Endothelial cell (in vitro differentiated cells): Measurements from ENCODE around the gene SF3A1. TPM values are rescaled to one million over a fixed set of nuclear protein-coding genes. Genes with fewer than 3 reads are reported as not detected.
"Not testable (repeated sequence)": the region's sequence is repeated elsewhere in the genome, so short reads cannot be mapped to it uniquely, and the experiment has no call there.

Experiments used
- DNase-seq: peaks from one replicate; pipeline ENCODE4 v3.0.0; 2021; ENCODE audit warnings: low spot score
- H3K27ac Mint-ChIP-seq: one replicate; pipeline ENCODE4 v1.8.0; 2021; ENCODE audit warnings: mixed read lengths, inconsistent platforms; ENCODE audit not compliant: unreplicated experiment
- H3K27me3 Mint-ChIP-seq: one replicate; pipeline ENCODE4 v1.8.0; 2021; ENCODE audit warnings: mild to moderate bottlenecking, moderate library complexity, mixed read lengths, inconsistent platforms; ENCODE audit not compliant: unreplicated experiment
- H3K36me3 Mint-ChIP-seq: one replicate; pipeline ENCODE4 v1.8.0; 2021; ENCODE audit warnings: mild to moderate bottlenecking, low read depth, mixed read lengths, inconsistent platforms; ENCODE audit not compliant: unreplicated experiment
- H3K4me1 Mint-ChIP-seq: one replicate; pipeline ENCODE4 v1.8.0; 2021; ENCODE audit warnings: mild to moderate bottlenecking, mixed read lengths, inconsistent platforms; ENCODE audit not compliant: unreplicated experiment
- H3K4me3 Mint-ChIP-seq: one replicate; pipeline ENCODE4 v1.8.0; 2021; ENCODE audit warnings: mild to moderate bottlenecking, mixed read lengths, inconsistent platforms; ENCODE audit not compliant: unreplicated experiment
- H3K9me3 Mint-ChIP-seq: one replicate; pipeline ENCODE4 v1.8.0; 2021; ENCODE audit warnings: mixed read lengths, inconsistent platforms; ENCODE audit not compliant: unreplicated experiment
- CTCF ChIP-seq: fragments of 200-600 bp; sonication (generic); IDR thresholded peaks from one replicate; pipeline ENCODE4 v1.5.0; 2021; ENCODE audit warnings: antibody characterized with exemption; ENCODE audit not compliant: unreplicated experiment
- total RNA-seq: library from RNA; stranded (reverse); fragmentation: NEBNext Ultra II Directional; extraction: Animal tissue kit (Norgen Biotek cat#: 25700); gene quantifications from one replicate; pipeline ENCODE4 v1.2.1, GENCODE V29; 2021; ENCODE audit not compliant: unreplicated experiment

SF3A1 gene
- total RNA-seq, 1 donor from 2014 or later = 139 TPM

DNA sequence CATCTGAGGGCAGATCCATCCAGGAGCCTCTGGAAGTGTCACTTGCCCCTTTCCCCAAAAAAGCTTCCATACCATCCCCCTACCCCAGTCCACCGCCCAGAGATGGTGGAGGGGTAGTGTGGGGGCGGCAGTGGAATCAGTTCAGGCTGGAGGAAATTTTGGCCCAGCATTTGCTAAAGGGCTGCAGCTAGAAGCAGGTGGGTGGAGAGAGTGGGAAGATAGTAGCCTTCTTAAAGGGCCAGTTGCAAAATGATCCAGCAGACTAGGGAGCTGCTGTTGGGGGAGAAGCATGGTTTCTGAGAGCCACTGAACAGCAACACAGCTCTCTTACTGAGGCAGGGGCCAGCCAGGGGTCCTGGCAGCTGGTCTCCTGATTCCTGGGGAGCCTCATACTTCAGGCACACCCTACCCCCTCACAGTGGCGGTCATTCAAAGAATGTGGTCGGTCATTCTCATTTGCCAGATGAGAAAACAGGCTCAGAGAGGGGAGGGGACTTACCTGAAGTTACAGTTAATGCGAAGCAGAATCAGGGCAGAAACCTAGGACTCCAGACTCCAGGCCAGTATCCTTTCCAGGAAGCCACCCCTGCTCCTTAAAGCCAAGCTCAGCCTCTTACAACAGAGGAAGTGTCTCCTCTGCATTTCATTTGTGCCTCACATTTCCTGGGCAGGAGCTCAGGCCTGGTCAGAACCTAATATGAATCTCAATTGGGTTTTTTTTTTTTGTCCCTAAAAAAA, 45.5 kb upstream of the SF3A1 start:
- Mint-ChIP-seq H3K36me3 (no peaks in the 10 kb centered on the region), H3K4me3 (no peak overlapping the region), H3K27ac (no peak overlapping the region), H3K9me3 (no peaks in the 10 kb centered on the region), H3K4me1 (peaks cover 15% of the 10 kb centered on the region), H3K27me3 (peaks cover 13% of the 10 kb centered on the region)
- no peak for DNase-seq
- no peak for TF ChIP-seq CTCF

DNA sequence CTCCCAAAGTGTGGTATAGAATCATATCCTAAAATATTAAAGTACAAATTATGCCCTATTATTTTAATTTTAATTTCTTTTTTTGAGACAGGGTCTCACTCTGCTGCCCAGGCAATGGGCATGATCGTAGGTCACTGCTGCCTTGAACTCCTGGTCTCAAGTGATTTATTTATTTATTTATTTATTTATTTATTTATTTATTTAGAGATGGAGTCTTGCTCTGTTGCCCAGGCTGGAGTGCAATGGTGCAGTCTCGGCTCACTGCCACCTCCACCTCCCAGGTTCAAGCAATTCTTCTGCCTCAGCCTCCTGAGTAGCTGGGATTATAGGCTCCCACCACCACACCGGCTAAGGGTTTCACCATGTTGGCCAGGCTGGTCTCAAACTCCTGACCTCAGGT, 44.3 kb upstream of the SF3A1 start:
- peaks cover 14% of the 10 kb centered on the region for H3K27me3 Mint-ChIP-seq
- DNase-seq, H3K9me3 Mint-ChIP-seq, H3K4me3 Mint-ChIP-seq, H3K36me3 Mint-ChIP-seq, H3K27ac Mint-ChIP-seq: not testable (repeated sequence)
- peaks cover 15% of the 10 kb centered on the region for H3K4me1 Mint-ChIP-seq

GRCh38 chr22:30400159-30400558, 43.5 kb upstream of the SF3A1 start:
- Mint-ChIP-seq H3K4me1 (peaks cover 15% of the 10 kb centered on the region), H3K9me3 (no peaks in the 10 kb centered on the region), H3K4me3 (no peak overlapping the region), H3K36me3 (no peaks in the 10 kb centered on the region), H3K27ac (no peak overlapping the region), H3K27me3 (peaks cover 13% of the 10 kb centered on the region)
- DNase-seq = no peak
- no peak for TF ChIP-seq CTCF

DNA sequence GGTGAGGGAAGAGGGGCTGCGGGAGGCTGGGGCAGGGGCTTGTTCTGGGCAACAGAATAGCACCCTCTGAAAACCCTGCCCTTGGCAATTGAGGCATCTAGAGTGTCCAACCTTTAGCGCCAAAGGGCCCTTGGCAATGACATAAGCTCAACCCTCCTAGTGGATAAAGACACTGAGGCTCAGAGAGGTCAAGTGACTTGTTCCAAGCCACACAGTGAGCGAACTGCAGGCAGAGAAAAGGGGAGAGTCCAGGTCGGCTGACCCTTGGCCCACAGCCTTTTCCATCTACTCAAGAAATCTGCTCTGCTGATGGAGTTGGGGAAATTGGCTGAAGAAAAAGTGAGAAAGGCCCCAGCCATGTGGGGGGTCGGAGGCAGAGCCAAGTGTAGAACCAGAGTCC, 43.0 kb upstream of the SF3A1 start:
- no peak overlapping the region for H3K4me3 Mint-ChIP-seq
- H3K36me3 Mint-ChIP-seq = no peaks in the 10 kb centered on the region
- no peak for DNase-seq
- no peak for TF ChIP-seq CTCF
- peaks cover 15% of the 10 kb centered on the region for H3K4me1 Mint-ChIP-seq
- no peak overlapping the region for H3K27ac Mint-ChIP-seq
- H3K27me3 Mint-ChIP-seq = peaks cover 13% of the 10 kb centered on the region
- no peaks in the 10 kb centered on the region for H3K9me3 Mint-ChIP-seq

DNA sequence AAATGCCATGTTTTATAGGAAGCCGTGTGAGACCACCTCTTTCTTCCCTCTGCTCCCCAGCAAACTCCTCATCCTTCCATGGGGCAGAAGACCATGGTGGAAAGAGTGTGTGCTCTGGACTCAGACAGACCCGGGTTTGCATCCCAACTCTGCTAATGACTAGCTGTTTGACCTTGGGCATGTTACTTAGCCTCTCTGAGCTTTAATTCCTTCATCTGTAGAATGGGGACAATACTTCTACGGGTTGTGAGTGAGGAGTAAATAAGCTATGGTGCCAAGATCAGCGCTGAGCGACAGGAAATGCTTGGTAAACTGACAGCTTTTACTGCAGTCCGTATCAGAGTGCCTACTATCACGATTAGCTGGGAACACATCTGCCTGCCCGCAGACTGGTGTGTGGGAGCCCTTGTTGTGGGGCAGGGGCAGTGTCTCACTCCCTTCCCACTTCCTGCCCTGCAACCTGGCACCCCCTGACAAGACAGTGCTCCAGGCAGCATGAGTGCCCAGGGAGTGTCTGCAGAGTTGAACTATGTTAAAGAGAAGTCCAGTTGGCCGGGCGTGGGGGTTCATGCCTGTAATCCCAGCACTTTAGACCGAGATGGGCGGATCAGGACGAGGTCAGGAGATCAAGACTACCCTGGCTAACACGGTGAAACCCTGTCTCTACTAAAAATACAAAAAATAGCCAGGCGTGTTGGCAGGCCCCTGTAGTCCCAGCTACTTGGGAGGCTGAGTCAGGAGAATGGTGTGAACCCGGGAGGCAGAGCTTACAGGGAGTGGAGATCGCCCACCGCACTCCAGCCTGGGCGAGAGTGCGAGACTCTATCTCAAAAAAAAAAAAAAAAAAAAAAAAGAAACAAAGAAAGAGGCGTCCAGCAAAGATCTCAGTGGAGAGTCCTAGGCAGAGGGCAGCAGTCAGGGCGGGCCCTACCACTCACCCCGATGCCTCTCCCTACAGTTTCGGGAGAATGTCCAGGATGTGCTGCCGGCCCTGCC, 42.3 kb upstream of the SF3A1 start:
- Mint-ChIP-seq H3K4me1 (peaks cover 15% of the 10 kb centered on the region), H3K9me3 (no peaks in the 10 kb centered on the region), H3K36me3 (no peaks in the 10 kb centered on the region), H3K4me3 (no peak overlapping the region), H3K27ac (no peak overlapping the region), H3K27me3 (peaks cover 13% of the 10 kb centered on the region)
- no peak for DNase-seq
- no peak for TF ChIP-seq CTCF
